ENCODE results near the gene FAHD1.
"Not testable (repeated sequence)": the region's sequence is repeated elsewhere in the genome, so short reads cannot be mapped to it uniquely, and the experiment has no call there.

The FAHD1 gene

GRCh38 chr16:1846416-1846815 lies 19.4 kb downstream of the FAHD1 start:
- DNase-seq (no peak), ATAC-seq (no peak)

- ATAC-seq = no peak
- no peak for DNase-seq
Observed at GRCh38 chr16:1850981-1851380, 24.0 kb downstream of the FAHD1 start.

DNA sequence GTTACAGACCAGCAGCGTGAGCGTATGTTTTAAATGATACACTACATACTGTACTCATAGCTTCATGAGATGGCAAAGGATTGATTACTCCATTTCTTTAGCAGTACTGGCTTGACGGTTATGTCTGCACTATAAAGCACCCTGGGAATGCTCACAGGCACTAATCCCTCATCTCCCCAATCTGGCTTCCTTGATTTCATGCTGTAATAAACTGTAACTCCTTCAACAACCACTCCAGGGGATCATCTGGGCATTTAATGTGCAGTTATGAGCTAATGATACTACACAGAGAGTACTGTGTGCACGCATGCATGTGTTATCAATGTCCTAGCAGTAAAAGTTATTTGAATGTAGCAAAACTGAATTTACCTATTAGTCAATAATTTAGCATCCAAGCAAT lies 24.8 kb downstream of the FAHD1 start:
- no peak for DNase-seq
- no peak for ATAC-seq

- ATAC-seq = no peak
- no peak for DNase-seq
Observed at GRCh38 chr16:1857433-1858097, 30.6 kb downstream of the FAHD1 start.

- ATAC-seq = no peak
- no peak for DNase-seq
Observed at GRCh38 chr16:1858189-1858865, 31.3 kb downstream of the FAHD1 start.

GRCh38 chr16:1859650-1860049 lies 32.6 kb downstream of the FAHD1 start:
- no peak for ATAC-seq
- DNase-seq = no peak

- DNase-seq (no peak), ATAC-seq (no peak)
Observed at GRCh38 chr16:1861730-1862129, 34.7 kb downstream of the FAHD1 start.

GRCh38 chr16:1862394-1862793 lies 35.4 kb downstream of the FAHD1 start:
- no peak for DNase-seq
- ATAC-seq = no peak

DNA sequence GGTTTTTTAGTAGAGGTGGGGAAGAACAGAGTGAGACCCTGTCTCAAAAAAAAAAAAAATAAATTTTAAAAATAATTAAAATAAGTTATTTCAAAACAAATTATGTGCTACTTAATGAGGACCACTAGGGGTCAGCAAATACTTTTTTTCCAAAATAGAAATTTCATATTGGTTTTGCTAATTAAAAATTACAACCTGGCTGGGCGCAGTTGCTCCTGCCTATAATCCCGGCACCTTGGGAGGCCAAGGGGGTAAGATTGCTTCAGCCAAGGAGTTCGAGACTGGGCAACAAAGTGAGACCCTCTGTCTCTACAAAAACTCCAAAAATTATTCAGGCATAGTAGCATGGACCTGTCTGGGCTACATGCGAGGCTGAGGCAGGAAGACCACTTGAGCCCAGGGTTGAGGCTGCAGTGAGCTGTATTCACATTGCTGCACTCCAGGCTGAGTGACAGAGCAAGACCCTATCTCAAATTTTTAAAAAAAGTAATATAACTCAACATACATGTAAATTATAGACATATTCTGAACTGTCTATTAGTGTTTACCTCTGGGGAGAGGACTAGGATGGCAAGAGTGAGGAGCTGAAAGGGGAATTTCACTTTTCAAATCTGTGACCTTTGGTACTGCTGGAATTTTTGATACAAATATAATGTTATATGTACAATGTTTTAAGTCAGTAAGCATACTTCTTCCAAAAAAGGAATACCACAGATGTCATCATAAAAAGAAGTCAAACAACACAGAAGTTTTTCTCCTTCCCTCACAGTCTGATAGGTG lies 36.9 kb downstream of the FAHD1 start:
- no peak for DNase-seq
- ATAC-seq = no peak

GRCh38 chr16:1865902-1866690 lies 39.1 kb downstream of the FAHD1 start:
- no peak for DNase-seq
- ATAC-seq = no peak

GRCh38 chr16:1870365-1871082 lies 43.5 kb downstream of the FAHD1 start:
- ATAC-seq = no peak
- no peak for DNase-seq

DNA sequence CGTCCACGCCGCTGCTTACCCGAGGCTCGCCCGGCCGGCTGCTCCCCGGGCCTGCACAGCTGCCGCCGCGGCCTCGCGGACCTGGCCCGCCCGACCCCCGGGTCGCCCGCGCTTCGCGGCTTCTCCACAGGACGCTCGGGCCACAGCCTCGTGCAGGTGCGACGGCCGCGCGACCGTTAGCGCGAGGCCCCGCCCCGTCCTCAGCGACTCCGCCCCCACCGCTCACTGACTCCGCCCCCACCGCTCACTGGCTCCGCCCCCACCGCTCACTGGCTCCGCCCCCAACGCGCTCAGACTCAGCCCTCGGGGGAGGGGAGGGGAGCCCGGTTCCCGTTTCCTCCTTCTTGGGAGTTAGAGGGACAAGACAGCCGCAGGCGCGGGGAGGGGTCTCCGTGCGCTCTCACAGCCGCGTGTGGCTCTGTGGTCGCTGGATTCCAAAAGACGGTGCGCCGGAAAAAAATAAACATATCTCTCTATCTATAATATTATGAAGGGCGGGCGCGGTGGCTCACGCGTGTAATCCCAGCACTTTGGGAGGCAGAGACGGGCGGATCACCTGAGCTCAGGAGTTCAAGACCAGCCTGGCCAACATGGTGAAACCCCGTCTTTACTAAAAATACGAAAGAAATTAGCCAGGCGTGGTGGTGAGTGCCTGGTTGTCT lies 45.1 kb downstream of the FAHD1 start, which contains the start of gene MEIOB:
Gene MEIOB (minus strand): TSS at position 191 of the 662 bp plus-strand sequence. CDS start 3,989 bp downstream, outside the sequence.
- DNase-seq (peak; percentile 53), ATAC-seq (peak; percentile 43)

- DNase-seq (no peak), ATAC-seq (no peak)
Observed at GRCh38 chr16:1874854-1875253, 47.8 kb downstream of the FAHD1 start.

DNA sequence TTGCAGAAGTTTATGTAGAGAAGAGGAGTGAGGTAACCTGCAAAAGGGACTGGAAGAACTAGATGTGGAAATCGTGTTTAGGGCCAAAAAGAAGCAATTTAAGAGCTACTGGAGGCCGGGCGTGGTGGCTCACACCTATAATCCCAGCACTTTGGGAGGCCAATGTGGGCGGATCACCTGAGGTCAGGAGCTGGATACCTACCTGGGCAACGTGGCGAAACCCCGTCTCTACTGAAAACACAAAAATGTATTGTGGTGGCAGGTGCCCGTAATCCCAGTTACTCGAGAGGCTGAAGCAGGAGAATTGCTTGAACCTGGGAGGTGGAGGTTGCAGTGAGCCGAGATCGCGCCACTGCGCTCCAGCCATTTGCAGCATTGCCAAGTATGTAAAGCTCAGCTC lies 49.1 kb downstream of the FAHD1 start:
- ATAC-seq, DNase-seq: not testable (repeated sequence)

GRCh38 chr16:1876468-1876867 lies 49.5 kb downstream of the FAHD1 start:
- no peak for ATAC-seq
- no peak for DNase-seq

- ATAC-seq = no peak
- no peak for DNase-seq
Observed at GRCh38 chr16:1877089-1877488, 50.1 kb downstream of the FAHD1 start.

DNA sequence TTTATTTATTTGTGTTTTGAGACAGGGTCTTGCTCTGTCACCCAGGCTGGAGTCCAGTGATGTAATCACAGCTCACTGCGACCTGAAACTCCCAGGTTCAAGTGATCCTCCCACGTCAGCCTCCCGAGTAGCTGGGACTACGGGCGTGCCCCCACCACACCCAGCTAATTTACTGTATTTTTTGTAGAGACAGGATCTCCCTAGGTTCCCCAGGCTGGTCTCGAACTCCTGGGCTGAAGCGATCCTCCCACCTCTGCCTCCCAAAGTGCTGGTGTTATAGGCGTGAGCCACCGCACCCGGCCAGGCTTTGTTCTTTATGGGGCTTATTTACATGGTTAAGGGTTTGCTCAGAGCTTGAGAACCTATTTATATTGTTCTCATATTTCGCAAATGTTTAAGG lies 50.8 kb downstream of the FAHD1 start:
- no peak for ATAC-seq

DNA sequence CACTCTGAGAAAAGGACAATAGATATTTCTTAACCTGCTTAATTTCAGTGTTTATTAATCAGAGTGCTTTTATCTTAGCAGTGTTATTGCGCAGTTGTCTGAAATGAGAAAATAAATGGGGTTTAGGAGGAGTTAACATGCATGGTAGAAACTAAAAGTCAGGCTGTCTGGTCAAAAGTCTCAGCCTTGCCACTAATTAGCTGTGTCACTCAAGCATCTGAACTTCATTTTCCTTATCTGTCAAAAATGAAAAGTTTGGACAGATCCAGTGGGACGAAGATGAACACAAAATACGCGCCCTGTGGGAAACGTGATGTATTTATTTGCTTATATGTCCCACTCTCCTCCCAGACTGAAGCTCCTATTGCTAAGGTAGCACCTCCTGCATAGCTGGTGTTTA lies 51.2 kb downstream of the FAHD1 start:
- no peak for ATAC-seq

More for the DNA sequence above, 50.8 kb downstream of the FAHD1 start:
- no peak for DNase-seq

More for the DNA sequence above, 51.2 kb downstream of the FAHD1 start:
- no peak for DNase-seq
